ENCODE results near the gene CD38.

DNA sequence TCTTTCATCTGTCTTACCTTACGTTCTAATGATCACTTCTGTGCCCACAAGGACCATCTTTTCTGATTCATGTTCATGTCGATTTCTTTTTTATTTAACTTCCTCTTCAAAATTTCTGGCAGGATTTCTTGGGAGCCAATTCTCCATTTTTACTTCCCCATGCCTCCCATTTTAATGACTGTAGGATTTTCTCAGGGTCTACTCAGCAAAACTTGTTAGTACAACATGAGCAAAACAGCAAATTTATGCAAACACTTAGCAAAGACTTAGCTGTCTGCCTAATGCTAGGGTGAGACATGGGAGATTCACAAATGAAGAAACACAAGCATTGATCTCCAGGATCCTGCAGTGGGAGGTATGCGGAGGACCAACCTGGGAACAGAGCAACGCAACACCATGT is 5.5 kb downstream of the CD38 start:
- TF ChIP-seq MAX (CRISPR knock-in tag; IDR thresholded peaks at IDR 0.05), result no peak
- TF ChIP-seq CTCF (IDR thresholded peaks at IDR 0.05), result no peak

All from WTC11 (cell line).